Endodermal cell (in vitro differentiated cells): ENCODE results near the gene MICAL3. TPM values are rescaled to one million over a fixed set of nuclear protein-coding genes. Genes with fewer than 3 reads are reported as not detected.

Experiments used
- DNase-seq: peaks from one replicate; pipeline ENCODE4 v3.0.0-alpha.2; 2017
- H3K27ac ChIP-seq: 2 replicates; pipeline ENCODE4 v1.5.1; 2013; ENCODE audit warnings: mild to moderate bottlenecking, low read depth, low read length, moderate library complexity
- H3K27me3 ChIP-seq: 2 replicates; pipeline ENCODE4 v1.6.1; 2013; ENCODE audit warnings: mild to moderate bottlenecking, low read length, moderate library complexity; ENCODE audit not compliant: insufficient read depth, control insufficient read depth, poor library complexity, severe bottlenecking
- H3K36me3 ChIP-seq: 2 replicates; pipeline ENCODE4 v1.7.0; 2013; ENCODE audit warnings: mild to moderate bottlenecking, low read length, moderate library complexity; ENCODE audit not compliant: control insufficient read depth, insufficient read depth
- H3K4me1 ChIP-seq: one replicate; pipeline ENCODE4 v1.7.0; 2013; ENCODE audit warnings: low read length; ENCODE audit not compliant: control insufficient read depth, insufficient read depth
- H3K4me3 ChIP-seq: 2 replicates; pipeline ENCODE4 v1.5.1; 2013; ENCODE audit warnings: mild to moderate bottlenecking, low read length, moderate library complexity
- H3K9ac ChIP-seq: 2 replicates; pipeline ENCODE4 v1.6.1; 2013; ENCODE audit warnings: mild to moderate bottlenecking, low read length, moderate library complexity; ENCODE audit not compliant: poor library complexity, severe bottlenecking; ENCODE audit errors: extremely low read depth
- H3K9me3 ChIP-seq: 2 replicates; pipeline ENCODE4 v1.6.1; 2013; ENCODE audit warnings: mild to moderate bottlenecking, low read length, moderate library complexity; ENCODE audit not compliant: control insufficient read depth
- H3K27ac Mint-ChIP-seq: 2 replicates; pipeline ENCODE4 v1.8.0; 2020; ENCODE audit warnings: mixed read lengths
- H3K27me3 Mint-ChIP-seq: 2 replicates; pipeline ENCODE4 v1.8.0; 2021; ENCODE audit warnings: mild to moderate bottlenecking, mixed read lengths; ENCODE audit not compliant: insufficient read depth
- H3K36me3 Mint-ChIP-seq: 2 replicates; pipeline ENCODE4 v1.8.0; 2020; ENCODE audit warnings: low read depth, mixed read lengths
- H3K4me1 Mint-ChIP-seq: 2 replicates; pipeline ENCODE4 v1.8.0; 2020; ENCODE audit warnings: mixed read lengths
- H3K4me3 Mint-ChIP-seq: 2 replicates; pipeline ENCODE4 v1.8.0; 2020; ENCODE audit warnings: mild to moderate bottlenecking, moderate library complexity, mixed read lengths
- H3K9me3 Mint-ChIP-seq: 2 replicates; pipeline ENCODE4 v1.8.0; 2020; ENCODE audit warnings: mild to moderate bottlenecking, mixed read lengths
- WGBS, 2 experiments: methylation state at CpG; one replicate each; pipeline versions ENCODE4 v1.1.5 to v1.1.7; 2013; ENCODE audit warnings: missing lambda C conversion rate in 2 of 2, mixed read lengths in 1 of 2; ENCODE audit not compliant: insufficient coverage in 1 of 2, insufficient read length in 1 of 2; 5-methylcytosine and 5-hydroxymethylcytosine counted together
- total RNA-seq, 2 donors: library from RNA; stranded (reverse); fragmentation: NEBNext Ultra II Directional in 1 of 2; extraction: Animal tissue kit (Norgen Biotek cat#: 25700) in 1 of 2; gene quantifications; 2 replicates in 1 of 2; 3 replicates in 1 of 2; pipeline ENCODE4 v1.2.1, GENCODE V29; 2021
- TF ChIP-seq, protein P1 (sequence below): fragments of 200-600 bp; sonication (generic); conservative IDR thresholded peaks from 2 replicates; pipeline ENCODE4 v1.5.0; 2021; ENCODE audit warnings: antibody characterized with exemption, mild to moderate bottlenecking

MICAL3 gene
- total RNA-seq, 2 donors from 2014 or later = 42.8 to 48.1 TPM

- DNase-seq = no peak
- no peak overlapping the region for H3K4me3 ChIP-seq
- TF ChIP-seq, protein P1, sequence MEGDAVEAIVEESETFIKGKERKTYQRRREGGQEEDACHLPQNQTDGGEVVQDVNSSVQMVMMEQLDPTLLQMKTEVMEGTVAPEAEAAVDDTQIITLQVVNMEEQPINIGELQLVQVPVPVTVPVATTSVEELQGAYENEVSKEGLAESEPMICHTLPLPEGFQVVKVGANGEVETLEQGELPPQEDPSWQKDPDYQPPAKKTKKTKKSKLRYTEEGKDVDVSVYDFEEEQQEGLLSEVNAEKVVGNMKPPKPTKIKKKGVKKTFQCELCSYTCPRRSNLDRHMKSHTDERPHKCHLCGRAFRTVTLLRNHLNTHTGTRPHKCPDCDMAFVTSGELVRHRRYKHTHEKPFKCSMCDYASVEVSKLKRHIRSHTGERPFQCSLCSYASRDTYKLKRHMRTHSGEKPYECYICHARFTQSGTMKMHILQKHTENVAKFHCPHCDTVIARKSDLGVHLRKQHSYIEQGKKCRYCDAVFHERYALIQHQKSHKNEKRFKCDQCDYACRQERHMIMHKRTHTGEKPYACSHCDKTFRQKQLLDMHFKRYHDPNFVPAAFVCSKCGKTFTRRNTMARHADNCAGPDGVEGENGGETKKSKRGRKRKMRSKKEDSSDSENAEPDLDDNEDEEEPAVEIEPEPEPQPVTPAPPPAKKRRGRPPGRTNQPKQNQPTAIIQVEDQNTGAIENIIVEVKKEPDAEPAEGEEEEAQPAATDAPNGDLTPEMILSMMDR = no peak
- Mint-ChIP-seq H3K27me3 (no peaks in the 10 kb centered on the region), H3K36me3 (peaks cover 28% of the 10 kb centered on the region), H3K4me3 (no peak overlapping the region), H3K27ac (peak overlapping the region; percentile 15), H3K4me1 (peaks cover 9% of the 10 kb centered on the region), H3K9me3 (no peaks in the 10 kb centered on the region)
- no peaks in the 10 kb centered on the region for H3K27me3 ChIP-seq
- H3K27ac ChIP-seq = no peak overlapping the region
- no peak overlapping the region for H3K9ac ChIP-seq
- H3K36me3 ChIP-seq = no peaks in the 10 kb centered on the region
- peaks cover 11% of the 10 kb centered on the region for H3K4me1 ChIP-seq
- WGBS, 2 experiments = 91 to 97% methylated on average over 4 to 5 of the region's 5 CpGs
- no peaks in the 10 kb centered on the region for H3K9me3 ChIP-seq
Observed at GRCh38 chr22:17844150-17844549, 180.2 kb downstream of the MICAL3 start.

GRCh38 chr22:17842386-17842785 is 182.0 kb downstream of the MICAL3 start:
- Histone ChIP-seq H3K4me3 (no peak overlapping the region), H3K9me3 (no peaks in the 10 kb centered on the region), H3K36me3 (peaks cover 3% of the 10 kb centered on the region), H3K9ac (no peak overlapping the region), H3K27me3 (no peaks in the 10 kb centered on the region), H3K27ac (no peak overlapping the region), H3K4me1 (peaks cover 11% of the 10 kb centered on the region)
- no peaks in the 10 kb centered on the region for H3K9me3 Mint-ChIP-seq
- 89 to 93% methylated on average over 17 to 20 of the region's 20 CpGs for WGBS, 2 experiments
- DNase-seq = no peak
- H3K4me3 Mint-ChIP-seq = no peak overlapping the region
- peaks cover 33% of the 10 kb centered on the region for H3K36me3 Mint-ChIP-seq
- H3K27me3 Mint-ChIP-seq = no peaks in the 10 kb centered on the region
- H3K27ac Mint-ChIP-seq = no peak overlapping the region
- TF ChIP-seq, protein P1 = no peak
- H3K4me1 Mint-ChIP-seq = peaks cover 9% of the 10 kb centered on the region

GRCh38 chr22:17841836-17842235 is 182.5 kb downstream of the MICAL3 start:
- Histone ChIP-seq H3K9me3 (no peaks in the 10 kb centered on the region), H3K4me1 (peaks cover 9% of the 10 kb centered on the region), H3K9ac (no peak overlapping the region), H3K4me3 (no peak overlapping the region), H3K27me3 (no peaks in the 10 kb centered on the region), H3K27ac (no peak overlapping the region), H3K36me3 (peaks cover 3% of the 10 kb centered on the region)
- Mint-ChIP-seq H3K9me3 (no peaks in the 10 kb centered on the region), H3K4me1 (peaks cover 9% of the 10 kb centered on the region), H3K27ac (no peak overlapping the region), H3K36me3 (peaks cover 33% of the 10 kb centered on the region), H3K4me3 (no peak overlapping the region), H3K27me3 (no peaks in the 10 kb centered on the region)
- DNase-seq = no peak
- TF ChIP-seq, protein P1 = no peak
- 94 to 97% methylated on average over 15 to 16 of the region's 16 CpGs for WGBS, 2 experiments
